Vagina (tissue), 2 donors: ENCODE results near the gene CLDN18.

Experiments
- CTCF ChIP-seq, 3 experiments: fragments of 450-650 bp in 2 of 3; fragments of 200-600 bp in 1 of 3; sonication (generic) in 1 of 3; IDR thresholded peaks; one replicate each; pipeline ENCODE4 v1.5.1; 2017 to 2019; ENCODE audit warnings: antibody characterized with exemption in 3 of 3, mild to moderate bottlenecking in 2 of 3, moderate library complexity in 2 of 3
- POLR2A ChIP-seq, 2 donors: fragments of 450-650 bp; IDR thresholded peaks; one replicate each; pipeline ENCODE4 v1.6.1; 2017; ENCODE audit warnings: antibody characterized with exemption in 2 of 2, mild to moderate bottlenecking in 2 of 2, moderate library complexity in 2 of 2
- POLR2AphosphoS5 ChIP-seq, 2 donors: sonication (generic); formaldehyde crosslinking; IDR thresholded peaks; one replicate each; pipeline ENCODE4 v1.9.0; 2017; ENCODE audit warnings: antibody characterized with exemption in 2 of 2, mild to moderate bottlenecking in 2 of 2, low read depth in 1 of 2; ENCODE audit not compliant: insufficient read depth in 1 of 2

GRCh38 chr3:138060792-138061191 lies 50.8 kb downstream of the CLDN18 start:
- no peak for TF ChIP-seq CTCF (IDR thresholded peaks at IDR 0.05)
- TF ChIP-seq POLR2A (IDR thresholded peaks at IDR 0.05): no peak
- TF ChIP-seq POLR2AphosphoS5 (IDR thresholded peaks at IDR 0.05; ENCODE audit: insufficient read depth in 1 of 2, low read depth in 1 of 2): no peak
